Iris pigment epithelial cell (primary cell): Measurements from ENCODE around the gene THBS3.
A peak's percentile ranks its signal among the peaks of the same experiment; 100 is the strongest.

Experiments used
- DNase-seq: peaks from one replicate; pipeline ENCODE4 v3.0.0-alpha.2; 2011; ENCODE audit warnings: low read depth

The THBS3 gene

DNA sequence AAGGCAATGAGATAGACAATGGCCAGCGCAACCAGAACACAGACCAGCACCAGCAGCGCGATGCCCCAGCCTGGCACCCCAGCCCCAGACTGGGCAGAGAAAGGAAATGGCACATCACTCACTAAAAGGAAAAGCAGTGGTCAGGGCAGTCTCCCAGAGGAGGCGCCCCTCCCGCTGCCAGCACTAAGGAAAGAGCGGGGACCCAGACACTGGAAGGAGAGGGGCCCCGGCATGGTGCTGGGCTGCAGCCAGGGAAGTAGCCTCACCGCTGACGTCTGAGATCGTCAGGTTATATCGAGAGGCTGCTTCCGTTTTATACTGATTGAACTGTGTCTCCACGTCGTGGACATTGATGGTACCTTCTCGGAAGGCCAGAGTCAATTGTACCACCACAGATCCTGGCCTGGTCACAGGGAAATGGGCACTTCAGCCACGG is 20.2 kb downstream of the THBS3 start:
- no peak for DNase-seq

DNA sequence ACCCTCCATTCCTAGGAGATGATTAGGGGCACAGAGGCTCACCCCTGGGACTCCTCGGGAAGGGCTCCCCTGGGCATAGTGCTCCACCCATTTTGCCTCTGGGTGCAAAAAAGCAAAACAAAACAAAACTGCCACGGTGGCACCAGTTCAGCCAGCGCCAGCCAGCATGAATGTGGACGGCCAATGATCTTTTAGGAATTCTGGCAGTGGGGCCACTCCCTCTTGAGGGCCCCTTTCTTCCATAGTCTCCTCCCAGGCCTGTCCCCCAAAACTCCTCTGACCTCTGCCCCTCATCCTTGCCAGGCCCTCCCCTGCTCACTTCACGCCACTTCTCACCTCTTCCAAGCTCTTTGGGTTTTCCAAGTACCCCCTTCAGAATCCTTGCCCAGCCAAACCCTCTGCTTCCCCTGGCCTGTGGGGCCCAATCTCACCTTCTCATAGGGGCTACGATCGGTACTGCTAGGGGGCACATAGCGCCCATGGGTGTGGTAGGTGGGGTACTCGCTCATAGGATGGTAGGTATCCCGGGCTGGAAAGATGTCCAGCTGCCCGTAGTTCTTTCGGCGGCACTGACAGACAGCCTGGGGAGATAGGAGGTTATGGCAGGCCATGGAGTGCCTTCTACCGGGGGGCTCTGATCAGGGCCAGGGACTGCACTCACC is 20.8 kb downstream of the THBS3 start:
- DNase-seq: no peak

DNA sequence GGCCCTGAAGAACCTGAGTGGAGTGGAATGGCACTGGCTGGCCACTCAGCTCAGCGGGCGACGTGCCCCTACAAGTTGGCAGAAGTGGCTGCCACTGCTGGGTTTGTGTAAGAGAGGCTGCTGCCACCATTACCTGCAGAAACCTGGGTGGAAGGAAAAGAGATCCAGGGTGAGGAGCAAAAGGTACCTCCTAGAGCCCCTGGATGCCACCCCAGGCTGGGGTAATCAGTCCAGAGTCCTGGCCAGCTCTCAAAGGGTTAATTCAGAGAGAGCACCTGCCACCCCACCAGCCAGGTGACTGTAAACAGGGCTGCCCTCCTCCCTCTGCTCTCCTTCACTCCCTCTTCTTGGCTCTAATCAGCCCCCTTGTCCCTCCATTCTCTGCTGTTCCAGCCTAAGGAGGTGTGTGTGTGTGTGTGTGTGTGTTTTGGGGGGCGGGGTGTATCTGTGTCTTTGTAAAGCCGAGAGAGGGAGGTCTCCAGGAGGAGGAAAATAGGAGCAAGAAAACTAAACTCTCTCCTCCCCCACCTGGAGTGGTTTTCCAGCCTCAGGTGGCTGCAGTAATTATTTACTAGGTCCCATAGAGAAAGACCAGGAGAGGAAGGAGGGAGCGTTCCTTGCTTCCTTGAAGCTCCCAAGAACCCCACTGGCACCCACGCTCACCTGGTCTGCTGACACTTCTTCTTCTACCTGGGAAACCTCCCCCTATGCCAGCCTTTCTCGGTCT is 21.5 kb downstream of the THBS3 start:
- DNase-seq: no peak

- DNase-seq: no peak
Observed at GRCh38 chr1:155185783-155186066, 22.0 kb downstream of the THBS3 start.

GRCh38 chr1:155184835-155185782 is 22.6 kb downstream of the THBS3 start:
- DNase-seq: no peak

GRCh38 chr1:155184351-155184811 is 23.3 kb downstream of the THBS3 start:
- DNase-seq: no peak

DNA sequence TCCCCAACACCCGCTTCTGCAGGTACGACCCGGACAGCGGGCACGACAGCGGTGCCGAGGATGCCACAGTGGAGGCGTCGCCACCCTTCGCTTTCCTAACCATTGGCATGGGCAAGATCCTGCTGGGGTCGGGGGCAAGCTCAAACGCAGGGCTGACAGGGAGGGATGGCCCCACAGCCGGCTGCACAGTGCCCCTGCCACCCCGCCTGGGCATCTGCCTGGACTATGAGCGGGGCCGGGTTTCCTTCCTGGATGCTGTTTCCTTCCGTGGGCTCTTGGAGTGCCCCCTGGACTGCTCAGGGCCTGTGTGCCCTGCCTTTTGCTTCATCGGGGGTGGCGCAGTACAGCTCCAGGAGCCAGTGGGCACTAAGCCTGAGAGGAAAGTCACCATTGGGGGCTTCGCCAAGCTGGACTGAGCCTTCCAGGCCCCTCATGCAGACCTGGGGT is 23.9 kb downstream of the THBS3 start:
- no peak for DNase-seq

- DNase-seq: no peak
Observed at GRCh38 chr1:155182052-155182550, 25.6 kb downstream of the THBS3 start.

DNA sequence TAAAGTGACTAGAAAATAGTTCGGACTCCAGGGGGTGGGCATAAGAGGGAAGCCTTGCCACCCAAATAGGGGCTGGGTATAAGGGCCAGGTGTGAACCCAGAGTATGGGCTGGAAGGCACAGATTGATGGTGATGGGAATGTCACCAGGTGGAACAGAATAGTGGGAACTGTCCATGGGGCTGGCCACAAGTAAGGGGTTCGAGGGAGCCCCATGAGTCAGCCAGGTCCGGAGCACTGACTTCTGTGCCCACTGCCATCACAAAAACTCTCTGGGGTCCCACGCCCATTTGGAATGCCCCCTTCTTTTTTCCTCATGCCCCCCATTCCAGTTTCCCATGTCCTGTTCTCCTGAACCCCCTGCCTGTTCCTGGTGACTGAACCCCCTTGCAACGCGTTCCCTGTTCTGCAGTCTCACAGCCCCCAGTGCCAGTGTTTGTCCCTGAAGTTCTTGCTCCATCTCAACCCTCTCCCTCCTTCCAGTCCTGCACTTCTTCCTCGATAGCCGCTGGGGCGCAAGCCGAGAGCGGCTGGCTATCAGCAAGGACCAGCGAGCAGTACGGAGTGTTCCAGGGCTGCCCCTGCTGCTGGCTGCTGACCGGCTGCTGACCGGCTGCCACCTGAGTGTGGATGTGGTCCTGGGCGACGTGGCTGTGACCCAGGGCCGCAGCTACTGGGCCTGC is 26.2 kb downstream of the THBS3 start:
- DNase-seq: no peak

GRCh38 chr1:155179112-155180031 is 28.3 kb downstream of the THBS3 start:
- no peak for DNase-seq

GRCh38 chr1:155178441-155179111 is 29.1 kb downstream of the THBS3 start:
- no peak for DNase-seq

GRCh38 chr1:155177918-155178281 is 29.8 kb downstream of the THBS3 start:
- DNase-seq: no peak

DNA sequence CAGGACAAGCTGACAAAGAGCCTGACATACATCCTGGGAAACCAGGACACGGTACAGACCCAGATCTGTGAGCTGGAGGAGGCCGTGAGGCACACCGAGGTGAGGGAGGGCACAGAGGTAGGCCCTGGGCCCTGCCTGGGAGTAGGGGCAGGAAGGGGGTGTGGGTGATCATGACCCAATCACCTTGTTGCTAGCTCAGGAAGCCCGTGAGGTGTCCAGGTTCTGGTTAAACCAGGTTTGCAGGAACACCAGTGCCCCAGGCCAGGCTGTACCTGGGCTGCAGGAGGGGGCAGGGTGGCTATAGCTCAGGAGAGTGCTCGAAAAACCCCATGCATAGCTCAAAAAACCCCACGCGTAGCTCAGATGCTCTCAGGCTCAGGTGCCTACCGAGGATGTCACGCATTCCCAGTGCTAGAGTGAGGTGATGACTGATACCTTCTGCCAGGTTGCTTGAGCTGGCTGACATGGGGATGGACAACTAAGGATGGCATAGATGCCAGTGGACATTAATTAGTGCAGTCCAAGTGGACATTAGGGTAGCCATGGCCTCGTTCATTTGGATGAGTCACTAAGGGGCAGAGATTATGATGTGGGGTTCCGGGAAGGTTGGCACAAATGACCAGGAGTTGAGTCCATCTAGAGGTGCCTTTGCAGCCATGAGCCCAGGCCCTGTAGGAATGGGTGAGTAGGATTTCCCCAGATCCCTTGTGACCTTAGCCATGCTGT is 30.3 kb downstream of the THBS3 start:
- no peak for DNase-seq

DNA sequence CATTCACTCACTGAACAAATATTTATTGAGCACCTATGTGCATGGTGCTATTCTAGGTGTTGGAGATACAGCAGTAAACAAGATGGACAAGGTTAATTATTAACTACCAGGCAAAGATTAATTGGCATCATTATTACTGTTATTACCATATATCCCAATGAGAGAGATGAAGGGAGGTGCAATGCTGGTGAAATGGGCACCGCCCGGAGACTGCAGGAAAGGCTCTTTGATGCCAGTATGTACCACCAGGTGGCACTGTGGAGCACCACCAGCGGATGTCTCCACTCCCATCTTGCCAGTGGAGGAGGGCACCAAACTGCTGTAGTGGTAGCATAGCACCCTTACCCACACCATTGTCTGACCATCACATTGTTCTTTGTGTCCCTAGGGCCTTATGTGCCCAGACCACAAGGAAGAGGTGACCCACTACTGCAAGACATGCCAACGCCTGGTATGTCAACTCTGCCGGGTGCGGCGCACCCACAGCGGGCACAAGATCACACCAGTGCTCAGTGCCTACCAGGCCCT is 31.1 kb downstream of the THBS3 start:
- DNase-seq: peak; percentile 49

- DNase-seq: no peak
Observed at GRCh38 chr1:155175927-155176371, 31.7 kb downstream of the THBS3 start.

DNA sequence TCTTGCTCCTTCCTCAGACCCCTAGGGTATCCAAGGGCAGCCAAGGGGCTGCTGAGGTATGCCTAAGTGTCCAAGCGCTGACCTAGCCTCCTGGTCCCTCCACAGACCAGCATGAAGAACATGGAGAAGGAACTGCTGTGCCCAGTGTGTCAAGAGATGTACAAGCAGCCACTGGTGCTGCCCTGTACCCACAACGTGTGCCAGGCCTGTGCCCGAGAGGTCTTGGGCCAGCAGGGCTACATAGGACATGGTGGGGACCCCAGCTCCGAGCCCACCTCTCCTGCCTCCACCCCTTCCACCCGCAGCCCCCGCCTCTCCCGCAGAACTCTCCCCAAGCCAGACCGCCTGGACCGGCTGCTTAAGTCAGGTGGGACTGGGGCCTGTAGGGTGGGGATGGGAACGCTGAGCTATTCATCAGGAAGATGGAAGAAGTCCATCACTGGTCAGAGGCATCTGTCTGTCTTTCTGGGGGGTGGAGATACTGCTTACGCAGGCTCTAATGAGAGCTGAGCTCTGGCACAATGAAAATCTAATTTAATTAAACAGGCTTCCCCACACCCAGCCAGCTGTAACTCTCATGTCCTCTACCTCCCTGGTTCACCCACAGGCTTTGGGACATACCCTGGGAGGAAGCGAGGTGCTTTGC is 32.3 kb downstream of the THBS3 start:
- no peak for DNase-seq

DNA sequence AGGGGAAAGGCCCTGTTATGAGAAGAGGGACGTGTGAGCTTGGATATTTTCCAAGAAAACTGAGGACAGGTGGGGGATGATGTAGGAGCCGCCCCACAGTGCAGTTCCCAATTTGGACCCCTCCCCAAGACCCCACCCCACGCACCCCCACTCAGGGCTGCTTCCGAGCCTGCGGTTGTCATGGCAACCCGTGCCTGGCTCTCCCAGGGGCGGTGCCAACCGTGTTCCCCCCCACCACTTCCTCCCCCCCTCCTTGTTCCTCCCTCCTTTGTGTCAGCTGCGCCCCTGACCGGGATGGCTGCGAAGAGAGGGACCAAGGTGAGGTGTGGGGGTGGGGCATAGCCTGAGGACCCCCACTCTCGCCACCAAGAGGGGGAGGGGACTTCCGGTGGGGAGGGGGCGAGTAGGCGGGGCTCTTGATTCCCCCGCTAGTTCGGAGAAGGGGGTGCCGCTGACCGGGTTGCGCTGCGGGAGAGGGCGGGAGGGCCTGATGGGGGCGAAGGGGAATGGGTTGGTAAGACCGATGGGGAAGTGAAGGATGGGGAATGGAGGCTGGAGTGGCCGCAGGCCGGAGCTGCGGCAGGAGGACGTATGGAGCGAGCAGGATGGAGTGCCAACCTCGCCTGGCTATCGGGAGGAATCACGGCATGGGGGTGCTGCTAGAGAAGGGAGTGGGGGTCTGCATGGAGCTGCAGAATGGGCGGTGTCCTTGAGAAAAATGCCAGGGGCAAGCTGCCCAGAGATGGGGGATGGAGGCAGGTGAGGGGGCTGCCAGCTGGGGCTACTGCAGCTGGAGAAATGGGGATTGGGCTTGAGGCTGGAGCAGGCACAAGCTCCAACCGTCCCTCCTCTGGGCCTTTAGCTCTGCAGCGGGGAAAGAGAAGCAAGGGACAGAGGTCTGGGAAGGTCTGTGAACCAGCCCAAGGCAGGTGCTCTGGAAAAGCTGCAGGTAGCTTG is 33.1 kb downstream of the THBS3 start:
- DNase-seq: no peak
